IMR-90 (cell line): ENCODE data around the gene YAF2. TPM values are rescaled to one million over a fixed set of nuclear protein-coding genes. Genes with fewer than 3 reads are reported as not detected.

Experiments used
- ATAC-seq: fragments of 200-7000 bp; cut with Tn5 transposase; 2 replicates; pipeline ENCODE4 v1.9.1; 2020; ENCODE audit warnings: low read depth, mild to moderate bottlenecking, moderate library complexity
- BruUV-seq: library from RNA; stranded (reverse); fragments of 400-500 nt; replicated peaks from 2 replicates; lab custom pipeline; 2021; lab: Mats Ljungman, UMichigan
- CTCF ChIA-PET: fragments of 300-600 bp; formaldehyde crosslinking; extraction: SDS; loops from one replicate; lab custom pipeline; 2021; ENCODE audit warnings: antibody characterized with exemption; lab: Yijun Ruan, JAX
- POLR2A ChIA-PET: fragments of 300-600 bp; sonication (Branson Sonifier 250); formaldehyde crosslinking; loops from one replicate; lab custom pipeline; 2022; ENCODE audit warnings: antibody characterized with exemption; ENCODE audit not compliant: unreplicated experiment; lab: Charles Lee
- DNase-seq: peaks from one replicate; pipeline ENCODE4 v3.0.0; 2013
- H2AFZ ChIP-seq: replicated peaks from 2 replicates; pipeline ENCODE3; 2013; ENCODE audit warnings: low read length, mild to moderate bottlenecking; ENCODE audit not compliant: poor library complexity
- H2AK5ac ChIP-seq: 2 replicates; pipeline ENCODE4 v1.6.1; 2013; ENCODE audit warnings: low read depth, low read length, inconsistent platforms
- H2AK9ac ChIP-seq: replicated peaks from 2 replicates; pipeline ENCODE3; 2013; ENCODE audit warnings: mild to moderate bottlenecking, low read depth, low read length, moderate library complexity; ENCODE audit not compliant: poor library complexity
- H2BK120ac ChIP-seq: 2 replicates; pipeline ENCODE4 v1.6.1; 2013; ENCODE audit warnings: low read depth, low read length, inconsistent platforms
- H2BK15ac ChIP-seq: 3 replicates; pipeline ENCODE4 v1.6.1; 2013; ENCODE audit warnings: low read depth, low read length, inconsistent platforms
- H2BK20ac ChIP-seq: 2 replicates; pipeline ENCODE4 v1.6.1; 2013; ENCODE audit warnings: low read depth, mild to moderate bottlenecking, inconsistent platforms, low read length, moderate library complexity
- H2BK5ac ChIP-seq: 2 replicates; pipeline ENCODE4 v1.6.1; 2013; ENCODE audit warnings: mild to moderate bottlenecking, low read depth, low read length, inconsistent platforms; ENCODE audit not compliant: poor library complexity, severe bottlenecking
- H3K14ac ChIP-seq: replicated peaks from 2 replicates; pipeline ENCODE4 v1.6.1; 2013; ENCODE audit warnings: low read depth, low read length, inconsistent platforms
- H3K18ac ChIP-seq: 2 replicates; pipeline ENCODE4 v1.6.1; 2013; ENCODE audit warnings: low read depth, low read length, control low read depth
- H3K23ac ChIP-seq: 2 replicates; pipeline ENCODE4 v1.6.1; 2013; ENCODE audit warnings: low read depth, low read length, inconsistent platforms
- H3K27ac ChIP-seq: 2 replicates; pipeline ENCODE4 v1.5.1; 2013; ENCODE audit warnings: mild to moderate bottlenecking, control low read depth, low read length; ENCODE audit not compliant: insufficient read depth
- H3K27me3 ChIP-seq: 2 replicates; pipeline ENCODE4 v1.6.1; 2013; ENCODE audit warnings: low read length; ENCODE audit not compliant: control insufficient read depth, insufficient read depth
- H3K36me3 ChIP-seq: 2 replicates; pipeline ENCODE4 v1.6.1; 2013; ENCODE audit warnings: low read length, mixed read lengths; ENCODE audit not compliant: control insufficient read depth, insufficient read depth
- H3K4ac ChIP-seq: 2 replicates; pipeline ENCODE4 v1.6.1; 2013; ENCODE audit warnings: low read depth, low read length, inconsistent platforms
- H3K4me1 ChIP-seq: 2 replicates; pipeline ENCODE4 v1.6.1; 2013; ENCODE audit warnings: low read length, mixed read lengths; ENCODE audit not compliant: control insufficient read depth, insufficient read depth
- H3K4me2 ChIP-seq: 2 replicates; pipeline ENCODE4 v1.6.1; 2013; ENCODE audit warnings: low read depth, mild to moderate bottlenecking, control low read depth, low read length, moderate library complexity
- H3K4me3 ChIP-seq: 2 replicates; pipeline ENCODE4 v1.5.1; 2013; ENCODE audit warnings: low read depth, mild to moderate bottlenecking, control low read depth, low read length, moderate library complexity; ENCODE audit not compliant: insufficient read depth
- H3K56ac ChIP-seq: 2 replicates; pipeline ENCODE4 v1.6.1; 2013; ENCODE audit warnings: low read length, inconsistent platforms; ENCODE audit not compliant: insufficient read depth; ENCODE audit errors: extremely low read depth
- H3K79me1 ChIP-seq, 2 experiments: 2 replicates each; pipeline ENCODE4 v1.6.1; 2013; ENCODE audit warnings: low read length in 2 of 2, inconsistent platforms in 1 of 2, low read depth in 1 of 2
- H3K9ac ChIP-seq: 2 replicates; pipeline ENCODE4 v1.6.1; 2013; ENCODE audit warnings: low read depth, low read length, control low read depth
- H3K9me1 ChIP-seq: 2 replicates; pipeline ENCODE4 v1.6.1; 2013; ENCODE audit warnings: low read length, inconsistent platforms; ENCODE audit not compliant: insufficient read depth
- H3K9me3 ChIP-seq: 2 replicates; pipeline ENCODE4 v1.6.1; 2013; ENCODE audit warnings: low read length; ENCODE audit not compliant: control insufficient read depth, insufficient read depth
- H4K20me1 ChIP-seq: 2 replicates; pipeline ENCODE4 v1.6.1; 2013; ENCODE audit warnings: low read length, inconsistent platforms; ENCODE audit not compliant: insufficient read depth
- H4K5ac ChIP-seq: 2 replicates; pipeline ENCODE4 v1.6.1; 2013; ENCODE audit warnings: mild to moderate bottlenecking, low read depth, low read length, control low read depth
- H4K8ac ChIP-seq, 2 experiments: 2 replicates each; pipeline ENCODE4 v1.6.1; 2013; ENCODE audit warnings: low read depth in 2 of 2, low read length in 2 of 2, control low read depth in 1 of 2, inconsistent platforms in 1 of 2
- H4K91ac ChIP-seq: 2 replicates; pipeline ENCODE4 v1.6.1; 2013; ENCODE audit warnings: low read depth, low read length, inconsistent platforms; ENCODE audit not compliant: insufficient read depth
- BHLHE40 ChIP-seq: fragments of 150-350 bp; IDR thresholded peaks from 2 replicates; pipeline ENCODE4 v1.6.1; 2016; ENCODE audit warnings: mild to moderate bottlenecking, low read depth, low read length
- CEBPB ChIP-seq: IDR thresholded peaks from 2 replicates; pipeline ENCODE4 v1.6.1; 2012; ENCODE audit warnings: low read depth, low read length, improper control_type of control experiment
- CHD1 ChIP-seq: IDR thresholded peaks from 2 replicates; pipeline ENCODE4 v1.6.1; 2012; ENCODE audit warnings: low read depth, low read length, improper control_type of control experiment
- ELK1 ChIP-seq: fragments of 150-350 bp; IDR thresholded peaks from 2 replicates; pipeline ENCODE4 v1.6.1; 2016; ENCODE audit warnings: low read depth, mild to moderate bottlenecking, low read length, moderate library complexity, borderline replicate concordance
- MAFK ChIP-seq: IDR thresholded peaks from 2 replicates; pipeline ENCODE4 v1.6.1; 2012; ENCODE audit warnings: low read depth, low read length, improper control_type of control experiment
- POLR2A ChIP-seq: IDR thresholded peaks from 2 replicates; pipeline ENCODE4 v1.6.1; 2012; ENCODE audit warnings: mild to moderate bottlenecking, low read depth, low read length
- RAD21 ChIP-seq: IDR thresholded peaks from 2 replicates; pipeline ENCODE4 v1.6.1; 2012; ENCODE audit warnings: low read length, improper control_type of control experiment
- RCOR1 ChIP-seq: IDR thresholded peaks from 2 replicates; pipeline ENCODE4 v1.6.1; 2012; ENCODE audit warnings: mild to moderate bottlenecking, low read length, improper control_type of control experiment; ENCODE audit not compliant: insufficient replicate concordance
- USF2 ChIP-seq: fragments of 150-350 bp; IDR thresholded peaks from 2 replicates; pipeline ENCODE4 v1.6.1; 2017; ENCODE audit warnings: mild to moderate bottlenecking, antibody characterized with exemption, low read length, low read depth
- WGBS, 2 experiments: methylation state at CpG; one replicate each; pipeline versions ENCODE4 v1.1.5 to v1.1.7; 2013; ENCODE audit warnings: missing lambda C conversion rate in 2 of 2; ENCODE audit not compliant: insufficient read length in 1 of 2; ENCODE audit errors: extremely low coverage in 2 of 2; 5-methylcytosine and 5-hydroxymethylcytosine counted together
- dilution Hi-C: fragments of 300-500 bp; cut with HindIII; formaldehyde crosslinking; loops from one replicate; pipeline ENCODE4 v1.14.3; 2018; ENCODE audit warnings: low sequenced_read_pairs; ENCODE audit not compliant: unreplicated experiment
- in situ Hi-C: fragments of 300-500 bp; cut with MboI; formaldehyde crosslinking; loops from 3 replicates; pipeline ENCODE4 v1.14.3; 2019; ENCODE audit warnings: low sequenced_read_pairs, inconsistent platforms, mixed read lengths
- intact Hi-C: fragments of 100-400 bp; cut with micrococcal nuclease; formaldehyde crosslinking; loops from 2 replicates; pipeline ENCODE4 v1.10.0; 2022
- polyA plus RNA-seq, 3 experiments: library from polyadenylated mRNA; depleted of rRNA; stranded (reverse); fragments of >200 nt; gene quantifications; 2 replicates each; pipeline ENCODE4 v1.2.3, GENCODE V29; 2012; ENCODE audit warnings: low replicate concordance in 1 of 3
- total RNA-seq: library from RNA; depleted of rRNA; stranded (reverse); fragments of >200 nt; gene quantifications from 2 replicates; pipeline ENCODE4 v1.2.3, GENCODE V29; 2012

The YAF2 gene
- total and polyA plus RNA-seq, 2 of the 4 experiments (the other 2 are of a cell fraction), result 7.9 to 14.2 TPM

- ATAC-seq (no peak), DNase-seq (no peak)
- Histone ChIP-seq H3K23ac (no peak overlapping the region), H4K91ac (no peak overlapping the region), H3K4me2 (no peak overlapping the region), H3K18ac (no peak overlapping the region), H3K14ac (no peak overlapping the region), H3K27ac (no peak overlapping the region), H2BK20ac (no peak overlapping the region), H4K5ac (no peak overlapping the region), H3K27me3 (no peaks in the 10 kb centered on the region), H3K9me1 (no peaks in the 10 kb centered on the region), H3K9ac (no peak overlapping the region), H3K56ac (no peak overlapping the region), H2BK120ac (no peak overlapping the region), H2BK5ac (no peak overlapping the region), H4K20me1 (no peaks in the 10 kb centered on the region), H2AFZ (no peak overlapping the region), H3K4me1 (no peaks in the 10 kb centered on the region), H3K4me3 (no peak overlapping the region), H2AK9ac (no peak overlapping the region), H3K36me3 (peaks cover 4% of the 10 kb centered on the region), H2BK15ac (no peak overlapping the region), H3K79me1 (peaks cover 0 to 3% of the 10 kb centered on the region in 2 experiments; a peak in 1 of 4 replicates), H3K9me3 (no peaks in the 10 kb centered on the region), H3K4ac (no peak overlapping the region), H2AK5ac (no peak overlapping the region), H4K8ac (no peak overlapping the region)
- POLR2A ChIA-PET, result no interaction called here
- WGBS, 2 experiments, result no CpG with 5 or more reads among the region's 2 CpGs
- TF ChIP-seq RAD21 (no peak), ELK1 (no peak), USF2 (no peak), RCOR1 (no peak), POLR2A (no peak), CHD1 (no peak), BHLHE40 (no peak), MAFK (no peak), CEBPB (no peak)
- intact Hi-C loops (loop anchor here (2.0 kb wide), 1 partner anchor 37 kb away; no protein-coding TSS in a partner anchor), in situ Hi-C loops (no loop called here), dilution Hi-C loops (no loop called here)
- CTCF ChIA-PET, result no interaction called here
- BruUV-seq, result no TSS peak
These were observed 81.8 kb downstream of the YAF2 start for GRCh38 chr12:42156232-42156631.
